ENCODE measurements around the gene SPNS2.

GRCh38 chr17:4475001-4475400 is 23.7 kb upstream of the SPNS2 start:
- TF ChIP-seq CTCF (IDR thresholded peaks at IDR 0.05) = no peak
- TF ChIP-seq POLR2AphosphoS5 (IDR thresholded peaks at IDR 0.05) = no peak
